Measurements from ENCODE around the gene MAK.
"Not testable (repeated sequence)": the region's sequence is repeated elsewhere in the genome, so short reads cannot be mapped to it uniquely, and the experiment has no call there.

Gene MAK

GRCh38 chr6:10792101-10792500, 46.2 kb downstream of the MAK start:
- no peak for FAIRE-seq
- no peak for DNase-seq (ENCODE audit: insufficient read length, low spot score)

DNA sequence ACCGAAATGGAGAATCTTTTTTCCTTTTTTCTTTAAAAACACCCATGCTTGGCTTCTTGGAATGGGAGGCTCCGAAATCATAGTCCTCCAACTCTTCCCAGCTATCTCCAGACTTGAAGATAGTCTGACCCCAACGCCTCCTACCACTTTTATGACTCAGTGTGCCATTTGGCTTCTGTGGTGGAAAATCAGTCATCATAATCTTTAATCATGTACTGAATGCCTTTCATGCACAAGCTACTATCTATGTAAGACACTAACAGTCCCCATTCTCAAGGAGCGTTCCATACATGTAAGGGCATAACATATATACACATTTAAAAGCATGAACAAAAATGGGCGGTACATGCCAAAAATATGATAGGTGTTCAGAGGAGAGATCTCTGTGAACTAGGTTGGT, 46.7 kb downstream of the MAK start:
- DNase-seq (ENCODE audit: insufficient read length, low spot score), result no peak
- no peak for FAIRE-seq

- FAIRE-seq (no peak), DNase-seq (ENCODE audit: insufficient read length, low spot score) (no peak)
These were observed 59.3 kb downstream of the MAK start for GRCh38 chr6:10779076-10779475.

- DNase-seq (ENCODE audit: insufficient read length, low spot score) (no peak), FAIRE-seq (no peak)
These were observed 60.1 kb downstream of the MAK start for GRCh38 chr6:10778230-10778629.

GRCh38 chr6:10771371-10771894, 66.9 kb downstream of the MAK start:
- FAIRE-seq (no peak), DNase-seq (ENCODE audit: insufficient read length, low spot score) (no peak)

DNA sequence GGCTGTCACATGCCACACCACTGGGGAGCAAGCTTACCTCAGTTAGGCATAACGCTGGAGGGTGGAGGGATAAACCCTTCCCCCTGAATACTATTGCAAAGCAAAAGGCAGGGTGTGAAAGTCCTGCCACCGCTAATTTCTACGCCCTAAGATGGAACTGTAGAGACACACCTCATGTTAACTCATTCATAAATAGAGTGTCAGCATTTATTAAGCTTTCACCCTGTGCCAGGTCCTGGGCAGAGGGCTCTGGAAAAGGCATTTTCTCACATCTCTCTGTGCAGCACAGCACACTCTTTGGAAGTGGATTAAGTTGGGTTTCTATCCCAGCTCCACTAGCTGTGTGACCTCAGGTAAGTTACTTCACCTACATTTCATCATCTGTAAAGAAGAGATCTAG, 68.9 kb downstream of the MAK start:
- no peak for FAIRE-seq
- no peak for DNase-seq (ENCODE audit: insufficient read length, low spot score)

GRCh38 chr6:10763006-10763405, 75.3 kb downstream of the MAK start:
- FAIRE-seq, result no peak

GRCh38 chr6:10759884-10760329, 78.4 kb downstream of the MAK start:
- FAIRE-seq (no peak), DNase-seq (ENCODE audit: insufficient read length, low spot score) (no peak)

More at GRCh38 chr6:10763006-10763405, 75.3 kb downstream of the MAK start:
- DNase-seq (ENCODE audit: insufficient read length, low spot score), result no peak

GRCh38 chr6:10759312-10759839, 79.0 kb downstream of the MAK start:
- no peak for DNase-seq (ENCODE audit: insufficient read length, low spot score)
- peak; percentile 60 for FAIRE-seq

- FAIRE-seq (no peak), DNase-seq (ENCODE audit: insufficient read length, low spot score) (no peak)
These were observed 82.3 kb downstream of the MAK start for GRCh38 chr6:10756085-10756484.

GRCh38 chr6:10751757-10752156, 86.6 kb downstream of the MAK start:
- not testable (repeated sequence) for FAIRE-seq

DNA sequence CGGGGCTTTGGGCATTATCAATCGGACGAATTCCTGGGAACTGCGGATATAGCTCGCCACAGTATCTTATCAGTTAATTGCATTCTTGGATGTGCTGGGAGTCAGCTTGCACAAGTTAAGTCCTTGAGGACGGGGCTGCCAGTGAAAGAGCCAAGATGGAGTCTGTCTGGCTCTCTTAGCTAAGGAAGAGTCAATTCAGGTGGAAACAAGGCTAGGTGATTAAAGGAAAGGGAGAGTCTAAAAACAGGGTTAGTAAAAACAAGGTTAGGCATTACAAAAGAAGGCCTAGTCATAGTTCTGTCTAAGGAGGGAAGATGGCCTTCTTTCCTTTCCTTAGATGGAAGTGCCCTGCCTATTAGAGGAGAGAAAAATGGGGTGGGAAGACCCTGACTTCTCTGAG, 87.8 kb downstream of the MAK start:
- not testable (repeated sequence) for FAIRE-seq; DNase-seq (ENCODE audit: insufficient read length, low spot score)

More at GRCh38 chr6:10751757-10752156, 86.6 kb downstream of the MAK start:
- DNase-seq (ENCODE audit: insufficient read length, low spot score), result not testable (repeated sequence)

- FAIRE-seq, result no peak
- no peak for DNase-seq (ENCODE audit: insufficient read length, low spot score)
These were observed 88.6 kb downstream of the MAK start for GRCh38 chr6:10749734-10750133.

DNA sequence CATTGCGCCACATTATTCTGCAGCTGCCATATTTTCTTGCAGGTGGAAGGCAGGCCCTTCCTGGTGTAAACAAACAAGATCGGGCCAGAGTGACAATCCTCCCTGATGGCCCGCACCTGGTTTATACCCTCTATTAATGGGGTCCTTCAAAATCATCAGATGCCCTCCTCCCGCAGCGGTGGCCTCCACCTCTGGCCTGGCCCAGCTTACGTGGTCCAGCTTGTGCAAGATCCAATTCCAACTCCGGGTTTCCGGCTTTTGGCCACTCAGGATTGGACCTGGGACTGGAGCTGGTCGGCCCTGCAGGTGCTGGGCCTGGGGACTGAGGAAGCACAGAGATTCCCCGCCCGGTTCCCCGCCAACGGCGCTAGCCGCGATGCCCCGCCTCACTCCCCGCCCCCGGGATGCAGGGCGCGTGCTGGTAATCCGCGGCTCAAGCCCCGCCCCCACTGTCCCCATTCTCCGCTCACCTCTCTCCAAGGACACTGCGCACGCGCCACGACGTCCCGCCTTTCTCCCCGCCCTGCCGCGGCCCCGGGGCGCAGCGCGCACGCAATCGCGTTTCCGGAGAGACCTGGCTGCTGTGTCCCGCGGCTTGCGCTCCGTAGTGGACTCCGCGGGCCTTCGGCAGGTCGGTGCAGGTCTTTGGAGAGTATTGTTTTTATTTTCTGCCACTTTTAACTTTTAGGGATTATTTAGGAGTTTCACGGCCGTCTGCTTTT, 90.9 kb downstream of the MAK start, which contains the start of gene TMEM14B:
TMEM14B (plus strand) TSS at position 555 of the 722 bp plus-strand sequence. CDS start 1,441 bp downstream, outside the sequence.
- peak; percentile 86 for FAIRE-seq

GRCh38 chr6:10746915-10747250, 91.5 kb downstream of the MAK start:
- no peak for DNase-seq (ENCODE audit: insufficient read length, low spot score)
- FAIRE-seq, result no peak

More for the DNA sequence above, 90.9 kb downstream of the MAK start, which contains the start of gene TMEM14B:
- DNase-seq (ENCODE audit: insufficient read length, low spot score), result peak; percentile 94

DNA sequence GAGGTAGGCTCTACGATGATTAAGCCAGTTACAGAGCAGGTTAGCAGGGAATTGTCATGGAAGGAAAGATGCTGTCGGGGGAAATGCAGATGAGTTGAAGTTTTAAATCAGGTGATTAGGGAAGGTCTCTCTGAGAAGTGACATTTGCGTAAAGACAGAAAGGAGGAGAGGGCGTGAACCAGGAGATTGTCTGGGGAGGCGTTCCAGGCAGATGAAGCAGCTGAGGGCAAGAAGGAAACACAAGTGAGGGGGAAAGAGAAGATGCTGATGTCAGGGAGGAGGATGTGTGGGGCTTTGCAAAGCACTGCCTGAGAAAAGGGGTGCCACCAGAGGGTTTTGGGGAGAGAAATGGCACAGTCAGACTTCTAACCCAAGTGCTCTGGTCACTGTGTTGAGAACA, 93.2 kb downstream of the MAK start:
- DNase-seq (ENCODE audit: insufficient read length, low spot score), result no peak

DNA sequence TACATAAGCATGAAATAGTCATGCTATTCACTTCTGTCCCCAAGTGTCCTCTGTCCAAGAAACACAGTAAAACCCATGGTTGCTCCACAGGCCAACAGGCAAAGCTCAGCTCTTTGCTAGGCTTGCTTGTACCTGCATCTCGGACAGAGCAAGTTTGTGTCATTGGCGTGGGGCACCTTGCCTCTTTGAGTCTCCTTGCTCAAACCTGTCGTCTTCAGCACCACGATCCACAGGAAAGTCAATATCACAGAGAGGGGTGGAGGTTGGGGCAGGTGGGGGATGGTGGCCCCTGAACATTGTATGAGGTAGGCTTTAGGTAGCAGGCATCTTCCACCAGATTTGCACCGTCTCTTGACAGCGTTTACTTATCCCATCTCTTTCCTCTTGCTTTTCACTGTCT, 94.8 kb downstream of the MAK start:
- DNase-seq (ENCODE audit: insufficient read length, low spot score), result no peak
- no peak for FAIRE-seq

More for the DNA sequence above, 93.2 kb downstream of the MAK start:
- FAIRE-seq, result no peak

DNA sequence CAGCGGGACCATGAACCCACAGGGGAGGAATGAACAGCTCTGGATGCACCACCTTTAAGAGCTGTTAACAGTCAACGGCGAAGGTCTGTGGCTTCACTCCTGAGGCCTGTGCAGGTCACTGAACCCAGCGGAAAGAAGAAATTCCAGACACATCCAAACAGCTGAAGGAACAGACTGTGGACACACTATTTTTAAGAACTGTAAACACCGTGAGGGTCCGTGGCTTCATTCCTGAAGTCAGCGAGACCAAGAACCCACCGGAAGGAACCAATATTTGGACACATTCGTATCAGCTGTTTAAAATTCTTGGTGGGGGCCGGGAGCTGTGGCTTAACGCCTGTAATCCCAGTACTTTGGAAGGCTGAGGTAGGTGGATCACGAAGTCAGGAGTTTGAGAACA, 96.1 kb downstream of the MAK start:
- FAIRE-seq (no peak), DNase-seq (ENCODE audit: insufficient read length, low spot score) (no peak)

- not testable (repeated sequence) for DNase-seq (ENCODE audit: insufficient read length, low spot score); FAIRE-seq
These were observed 96.7 kb downstream of the MAK start for GRCh38 chr6:10741643-10742042.

GRCh38 chr6:10740061-10740460, 98.3 kb downstream of the MAK start:
- DNase-seq (ENCODE audit: insufficient read length, low spot score) (no peak), FAIRE-seq (no peak)

DNA sequence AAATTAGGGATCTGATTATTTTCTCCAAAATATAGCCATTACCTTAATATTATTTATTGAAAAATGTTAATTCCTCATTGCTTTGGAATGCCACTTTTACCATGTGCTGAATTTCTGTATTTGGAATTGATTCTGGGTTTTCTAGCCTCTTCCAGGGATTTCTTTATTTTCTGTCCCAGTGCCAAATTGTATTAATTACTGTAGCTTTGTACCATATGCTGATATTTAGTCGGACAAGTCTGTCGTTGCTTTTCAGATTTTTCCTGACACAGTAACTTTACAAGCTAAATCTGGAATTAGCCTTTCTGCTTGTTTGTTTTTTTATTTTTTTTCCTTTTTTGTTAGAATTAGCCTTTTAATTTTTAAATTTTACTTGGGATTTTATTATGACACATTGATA, 101.6 kb downstream of the MAK start:
- DNase-seq (ENCODE audit: insufficient read length, low spot score) (no peak), FAIRE-seq (no peak)

DNA sequence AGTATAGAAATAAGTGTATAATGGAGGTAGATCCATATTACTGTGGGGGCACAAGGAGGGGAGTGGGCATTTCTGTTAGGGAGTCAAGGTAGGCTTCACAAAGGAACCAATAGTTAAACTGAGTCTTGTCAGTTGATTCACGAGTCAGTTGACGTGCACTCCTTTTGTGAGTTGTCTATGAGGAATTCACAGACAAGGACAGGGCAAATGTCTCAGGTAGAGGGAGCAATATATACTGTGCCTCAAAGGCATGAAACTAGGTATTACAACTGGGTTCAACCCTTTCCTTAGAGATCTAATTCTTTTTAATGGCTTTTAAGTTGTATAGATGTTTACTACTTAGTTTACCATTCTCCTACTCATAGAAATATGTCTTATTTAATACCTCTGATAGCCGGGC, 104.5 kb downstream of the MAK start:
- FAIRE-seq (no peak), DNase-seq (ENCODE audit: insufficient read length, low spot score) (no peak)
